HG02852 (cell line): Measurements from ENCODE around the gene BMAL1.

Experiments used
- ATAC-seq: cut with Tn5 transposase; IDR thresholded peaks from one replicate; pipeline ENCODE4 v1.9.1; 2021; ENCODE audit warnings: mild to moderate bottlenecking, moderate library complexity; ENCODE audit not compliant: unreplicated experiment

The BMAL1 gene

DNA sequence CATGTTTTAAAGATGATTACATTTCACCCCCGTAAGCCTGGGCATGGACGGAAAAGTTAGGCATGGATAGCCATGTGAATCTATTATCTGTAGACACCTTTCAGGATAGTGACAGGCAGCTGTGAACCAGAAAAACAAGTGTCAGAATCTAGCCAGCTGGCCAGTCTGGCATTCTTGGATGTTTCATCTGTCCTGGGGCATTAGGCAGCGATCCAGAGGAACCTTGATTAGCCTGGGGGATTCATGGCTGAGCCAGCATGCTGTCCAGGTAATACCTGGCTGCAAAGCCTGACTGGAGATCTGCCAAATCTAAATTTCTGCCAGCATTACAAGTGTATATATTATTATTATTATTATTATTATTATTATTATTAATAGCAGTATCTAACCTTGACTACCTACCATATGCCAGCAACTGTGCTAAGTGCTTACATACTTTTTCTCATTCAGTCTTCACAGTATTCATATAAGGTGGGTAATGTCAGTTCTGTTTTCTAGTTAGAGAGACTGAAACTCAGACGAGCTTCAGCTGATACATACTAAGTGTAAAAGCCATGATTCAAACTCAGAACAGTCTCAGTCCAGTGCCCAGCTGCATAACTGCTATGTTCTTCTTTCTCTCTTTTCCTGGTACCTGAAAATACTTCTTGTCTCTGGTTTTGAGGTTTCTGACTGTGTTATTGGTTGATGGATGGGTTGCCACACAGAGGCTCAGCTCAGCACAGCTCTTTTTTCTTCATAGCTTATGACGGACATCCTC is 12.8 kb downstream of the BMAL1 start:
- ATAC-seq: no peak

DNA sequence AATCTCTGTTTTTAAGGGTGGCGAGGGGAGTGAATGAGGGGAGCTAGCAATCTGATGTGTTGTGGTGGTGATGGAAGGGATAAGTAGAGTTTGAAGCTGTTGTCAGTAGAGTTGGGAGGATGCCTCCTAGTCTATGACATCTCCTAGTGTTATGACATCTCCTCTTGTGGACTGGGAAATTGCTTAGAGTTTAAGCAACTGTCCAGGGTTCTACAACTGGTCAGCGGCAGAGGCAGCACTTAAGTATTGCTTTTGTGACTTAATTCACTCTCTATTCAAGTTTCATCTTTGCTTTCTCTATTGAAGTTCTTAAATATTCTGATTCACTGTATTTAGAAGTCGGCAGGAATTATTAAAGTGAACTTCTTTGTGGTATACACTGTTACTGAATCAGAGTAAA is 13.8 kb downstream of the BMAL1 start:
- no peak for ATAC-seq

DNA sequence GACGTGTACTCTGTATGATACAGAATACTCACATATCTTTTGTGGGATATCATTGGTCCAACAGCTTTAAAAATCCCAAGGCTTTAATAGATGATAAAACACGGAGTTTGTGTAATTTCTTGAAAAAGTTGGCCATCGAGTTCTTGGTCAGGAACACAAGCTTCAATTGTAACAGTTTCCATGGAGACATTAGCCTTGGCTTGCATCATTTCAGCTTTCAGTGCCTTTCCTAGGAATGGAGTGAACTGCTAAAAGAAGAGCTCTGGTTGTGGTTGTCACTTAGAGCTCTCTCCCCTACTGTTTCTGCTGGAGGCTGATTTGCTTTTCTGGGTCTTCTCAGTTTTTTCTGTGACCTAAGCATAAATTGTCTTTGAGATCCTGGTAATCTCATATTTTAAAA is 14.2 kb downstream of the BMAL1 start:
- no peak for ATAC-seq

DNA sequence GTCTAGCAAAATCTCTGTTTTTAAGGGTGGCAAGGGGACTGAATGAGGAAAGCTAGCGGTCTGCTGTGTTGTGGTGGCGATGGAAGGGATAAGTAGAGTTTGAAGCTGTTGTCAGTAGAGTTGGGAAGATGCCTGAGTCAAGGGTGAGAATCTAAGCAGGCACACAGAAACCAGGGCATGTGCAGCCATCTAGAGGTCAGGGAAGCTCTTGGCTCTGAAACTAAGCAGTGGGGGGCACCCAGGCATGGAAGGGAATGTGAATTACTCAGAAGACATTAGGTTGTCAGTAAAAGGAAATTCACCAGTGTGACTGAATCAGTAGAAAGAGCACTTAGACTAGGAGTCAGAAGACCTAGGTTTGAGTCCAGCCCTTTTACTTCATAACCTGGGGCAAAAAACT is 15.4 kb downstream of the BMAL1 start:
- ATAC-seq: no peak

DNA sequence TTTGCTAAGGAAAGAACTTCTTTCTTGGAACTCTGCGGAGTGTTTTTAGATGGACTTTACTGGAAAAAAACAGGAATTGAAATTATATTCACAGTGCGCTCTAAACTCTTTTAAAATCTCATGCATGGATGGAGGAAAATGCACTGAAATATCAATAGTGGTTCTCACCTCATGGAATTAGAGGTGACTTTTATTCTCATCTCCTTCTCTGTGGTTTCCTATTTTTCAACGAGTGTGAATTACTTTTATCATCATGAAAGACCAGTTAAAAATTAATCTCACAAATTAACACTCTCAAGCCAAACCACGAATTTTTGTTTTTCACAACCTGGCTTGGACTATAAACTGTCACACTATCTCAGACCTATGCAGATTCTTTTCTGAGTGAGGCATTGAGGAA is 16.6 kb downstream of the BMAL1 start:
- ATAC-seq: no peak

DNA sequence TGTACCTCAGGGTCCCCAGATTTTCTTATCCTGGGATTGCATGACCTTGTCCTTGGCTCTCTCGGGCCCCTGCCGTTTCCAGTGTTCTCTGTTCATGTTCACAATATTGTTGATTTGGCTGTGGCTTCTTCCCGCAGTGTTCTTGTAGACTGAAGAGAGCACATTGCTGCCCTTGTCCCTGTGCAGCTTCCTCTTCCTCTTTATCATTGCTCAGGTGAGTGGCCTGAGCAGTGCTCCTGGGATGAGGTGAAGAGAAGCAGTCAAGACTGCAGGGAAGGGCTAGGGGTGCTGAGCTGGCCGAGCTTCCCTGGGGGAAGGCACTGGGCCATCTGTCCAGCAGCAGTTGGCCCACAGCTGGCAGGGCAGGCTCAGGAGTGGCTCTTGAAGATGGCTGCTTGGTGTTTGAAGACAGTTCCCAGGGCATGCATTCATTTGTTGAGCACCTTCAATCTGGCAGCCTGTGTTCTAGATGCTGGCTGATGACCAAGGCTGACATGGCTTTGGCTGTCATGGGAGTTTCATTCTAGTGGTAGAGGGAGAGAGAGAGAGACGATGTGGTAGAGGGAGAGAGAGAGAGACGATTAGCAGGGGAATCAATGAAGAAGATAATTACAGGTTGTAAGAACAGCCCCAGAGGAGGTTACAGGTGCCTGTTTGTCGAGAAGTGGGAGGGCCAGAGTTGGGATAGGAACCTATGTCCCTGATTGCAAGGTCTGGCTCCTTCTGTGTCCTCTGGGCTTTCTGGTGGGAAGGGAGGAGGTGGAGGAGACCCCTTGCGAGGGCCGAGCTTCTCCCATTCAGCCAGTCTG is 17.4 kb downstream of the BMAL1 start:
- no peak for ATAC-seq

DNA sequence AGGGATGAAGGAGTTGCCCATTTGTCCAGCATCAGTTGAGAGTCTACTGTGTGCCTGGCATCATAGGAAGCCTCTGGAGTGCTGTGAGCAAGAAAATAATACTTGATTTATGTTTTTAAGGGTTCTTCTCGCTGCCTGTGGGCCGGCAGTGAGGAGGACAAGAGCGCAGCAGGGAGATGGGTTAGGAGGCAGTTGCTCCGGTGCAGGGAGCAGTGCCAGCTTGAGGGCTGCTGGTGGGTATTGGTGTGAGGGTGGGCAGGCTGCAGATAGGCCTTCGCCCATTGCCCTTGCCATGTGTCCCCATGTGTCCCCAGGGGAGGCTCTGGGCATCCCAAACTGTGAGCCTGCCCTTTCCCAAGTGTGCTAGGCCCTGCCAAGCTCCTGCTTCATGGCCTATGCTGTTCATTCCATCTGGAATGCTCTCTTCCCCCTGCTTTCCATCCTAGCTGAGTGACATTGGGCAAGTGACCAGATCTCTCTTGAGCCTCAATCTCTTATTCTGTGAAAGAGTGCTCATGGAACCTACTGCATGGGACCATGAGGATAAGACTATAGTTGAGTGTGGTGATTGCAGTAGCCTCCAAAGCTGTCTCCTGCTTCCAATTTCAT is 19.8 kb downstream of the BMAL1 start:
- ATAC-seq: no peak

DNA sequence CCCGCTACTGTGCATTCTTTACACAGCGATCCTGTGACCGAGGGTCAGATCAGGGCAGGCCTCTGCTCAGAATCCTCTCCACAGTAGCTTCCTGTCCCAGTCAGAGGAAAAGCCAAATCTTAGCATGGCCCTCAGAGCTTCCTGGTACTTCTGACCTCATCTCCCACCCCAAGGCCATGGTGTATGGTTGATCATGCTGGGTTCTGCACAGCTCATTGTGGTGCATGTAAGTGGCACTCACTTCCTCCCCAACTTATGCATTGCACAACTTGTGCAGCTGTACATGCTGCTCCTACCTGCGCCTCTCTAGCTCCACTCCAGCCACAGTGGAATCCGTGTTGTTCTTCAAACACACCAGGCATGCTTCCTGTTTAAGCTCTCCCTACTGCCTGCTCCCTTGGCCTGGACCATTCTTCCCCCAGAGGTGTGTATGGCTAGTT is 20.3 kb downstream of the BMAL1 start:
- ATAC-seq: no peak

DNA sequence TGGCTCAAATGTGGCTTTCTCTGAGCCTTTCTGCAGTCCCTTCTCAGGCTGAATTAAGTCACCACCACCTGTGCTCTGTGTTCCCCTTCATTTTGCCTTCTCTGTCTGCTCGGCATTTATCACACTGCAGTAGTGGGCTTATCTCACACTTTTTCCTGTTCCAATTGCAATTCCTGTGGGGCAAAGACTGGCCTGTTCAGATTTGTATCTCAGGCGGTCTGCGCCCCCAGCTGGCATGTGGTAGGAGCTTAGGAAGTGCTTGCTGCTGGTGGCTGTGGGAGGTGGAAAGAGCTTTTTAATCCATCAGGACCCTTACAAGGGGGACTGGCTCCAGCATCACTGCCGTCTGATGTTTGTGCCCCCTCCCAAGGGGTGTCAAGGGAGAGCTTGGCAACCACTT is 21.2 kb downstream of the BMAL1 start:
- no peak for ATAC-seq

DNA sequence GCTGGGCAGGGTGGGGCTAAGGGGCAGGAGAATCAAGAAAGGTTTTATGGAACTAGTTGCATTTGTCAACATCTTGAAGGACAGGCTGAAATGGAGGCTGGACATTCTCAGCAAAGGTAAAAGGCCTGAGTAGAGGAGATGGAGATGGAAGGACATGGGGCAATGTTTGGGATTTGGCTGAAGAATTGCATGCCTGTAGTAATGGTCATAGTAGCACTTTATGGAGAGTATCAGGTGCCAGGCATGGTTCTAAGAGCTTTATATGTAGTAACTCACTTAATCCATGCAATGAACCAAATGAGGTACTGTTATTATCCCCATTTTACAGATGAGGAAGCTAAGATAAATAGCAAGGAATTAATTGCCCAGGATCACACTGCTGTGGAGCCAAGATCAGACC is 23.9 kb downstream of the BMAL1 start:
- ATAC-seq: no peak

DNA sequence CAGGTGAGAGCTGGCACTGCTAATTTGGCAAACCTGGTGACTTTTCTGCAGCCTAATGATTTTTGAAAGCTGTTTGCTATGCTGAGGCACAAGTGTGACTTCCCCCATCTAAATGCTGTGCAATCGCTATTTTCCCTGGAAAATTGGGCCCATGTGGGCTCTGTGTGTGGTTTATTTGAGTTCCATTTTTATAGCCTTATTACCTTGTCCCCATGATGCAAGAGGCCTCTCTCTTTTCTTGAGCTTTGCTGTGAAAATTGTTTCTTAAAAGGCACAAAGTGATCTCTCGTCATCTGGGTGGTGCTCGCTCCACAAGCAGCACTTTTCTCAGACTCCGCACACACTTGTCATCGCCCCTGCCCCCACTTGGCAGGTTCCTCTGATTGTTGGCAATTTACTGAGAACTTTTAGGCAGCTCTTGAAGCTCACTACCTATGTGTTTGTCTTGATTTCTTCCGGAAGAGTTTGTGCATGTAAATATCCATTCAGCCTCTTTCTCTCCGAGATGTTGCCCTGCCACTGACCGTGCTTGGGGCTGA is 24.9 kb downstream of the BMAL1 start:
- ATAC-seq: no peak

DNA sequence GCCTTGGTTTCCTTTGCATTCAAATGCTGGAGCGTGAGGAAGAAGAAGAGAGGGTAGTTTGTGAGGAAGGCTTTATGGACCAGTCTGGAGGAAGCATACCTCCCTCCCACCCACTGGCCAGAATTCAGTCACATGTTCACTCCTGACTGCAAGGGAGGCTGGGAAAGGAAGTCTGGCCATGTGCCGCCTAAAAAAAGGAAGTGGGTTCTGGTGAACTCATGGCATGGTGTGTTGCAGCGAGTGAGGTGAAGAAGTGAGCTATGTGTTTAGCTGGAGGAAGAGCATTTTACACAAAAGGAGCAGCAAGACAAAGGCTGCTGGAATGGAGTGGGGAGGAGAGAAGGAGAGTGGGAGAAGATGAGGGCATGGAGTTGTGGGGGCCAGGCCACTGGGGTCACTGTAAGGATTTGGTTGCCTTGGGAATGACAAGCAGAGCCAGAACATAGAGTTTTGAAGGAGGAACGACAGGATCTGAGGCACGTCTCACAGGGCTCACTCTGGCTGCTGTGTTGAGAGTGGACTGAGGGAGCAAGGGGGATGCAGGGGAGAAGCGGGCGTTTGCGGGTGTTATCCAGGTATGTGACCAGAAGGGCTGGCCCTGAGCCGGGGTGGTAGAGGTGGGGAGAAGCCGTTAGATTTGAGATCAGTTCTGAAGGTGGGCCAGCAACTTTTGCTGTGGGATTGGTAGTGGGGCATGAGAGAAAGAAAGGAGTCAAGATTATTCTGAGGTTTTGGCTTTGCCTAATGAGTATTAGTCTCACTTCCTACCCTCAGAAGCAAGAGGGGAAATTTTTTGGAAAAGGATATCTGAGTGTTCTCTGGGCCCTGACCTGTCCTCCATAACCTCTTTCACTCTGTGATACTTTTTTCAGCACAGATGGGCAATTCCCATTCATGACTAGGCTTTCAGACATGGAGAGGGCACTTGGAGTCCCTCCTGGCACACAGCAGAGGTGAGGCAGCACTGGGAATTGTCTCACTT is 26.4 kb downstream of the BMAL1 start:
- no peak for ATAC-seq

DNA sequence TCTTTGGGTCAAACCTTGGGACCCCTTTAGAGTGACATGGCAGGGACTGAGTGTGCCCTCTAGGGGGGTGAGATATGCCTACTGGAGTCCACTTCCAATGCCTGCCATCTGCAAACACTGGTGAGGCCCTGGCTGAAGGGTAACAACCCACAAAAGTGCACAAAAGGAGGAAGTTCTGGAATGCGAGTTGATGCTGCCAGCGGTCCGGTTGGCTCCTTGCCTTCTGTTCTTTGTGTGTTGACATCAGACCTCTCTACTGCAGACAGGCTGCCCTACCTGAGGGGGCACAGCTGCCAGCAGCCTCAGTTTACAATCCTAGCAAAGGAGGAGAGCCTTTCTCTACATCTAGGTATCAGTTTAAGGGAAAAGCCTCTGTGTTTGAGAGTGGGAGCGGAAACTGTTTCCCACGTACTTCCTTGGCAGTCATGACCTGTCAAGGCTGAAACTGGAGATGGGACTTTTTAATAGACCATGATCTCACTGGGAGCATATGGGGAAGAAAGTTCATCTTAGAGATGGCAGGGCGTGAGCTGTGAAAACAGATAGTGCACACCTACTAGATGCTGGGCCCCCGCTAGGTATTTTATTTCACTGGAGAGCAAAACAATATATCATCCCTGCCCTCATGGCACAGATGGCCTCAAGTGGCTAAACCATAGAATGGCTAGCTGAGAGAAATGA is 27.2 kb downstream of the BMAL1 start:
- no peak for ATAC-seq

DNA sequence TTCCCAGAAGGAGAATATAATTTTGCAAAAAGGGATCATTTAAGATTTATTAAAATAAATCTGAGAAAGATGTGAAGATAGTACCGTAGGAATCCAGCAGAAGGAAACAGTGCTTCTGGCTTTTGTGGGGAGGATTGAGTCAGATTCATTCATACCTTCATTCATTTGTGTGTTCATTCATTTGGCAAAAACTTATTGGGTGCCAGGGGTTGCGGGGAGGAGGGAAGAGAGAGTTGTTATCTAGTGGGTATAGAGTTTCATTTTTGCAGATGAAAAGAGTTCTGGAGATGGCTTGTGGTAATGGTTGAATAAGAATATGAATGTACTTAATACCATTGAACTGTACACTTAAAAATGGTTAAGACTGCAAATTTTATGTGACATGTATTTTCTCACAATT is 31.1 kb downstream of the BMAL1 start:
- no peak for ATAC-seq

DNA sequence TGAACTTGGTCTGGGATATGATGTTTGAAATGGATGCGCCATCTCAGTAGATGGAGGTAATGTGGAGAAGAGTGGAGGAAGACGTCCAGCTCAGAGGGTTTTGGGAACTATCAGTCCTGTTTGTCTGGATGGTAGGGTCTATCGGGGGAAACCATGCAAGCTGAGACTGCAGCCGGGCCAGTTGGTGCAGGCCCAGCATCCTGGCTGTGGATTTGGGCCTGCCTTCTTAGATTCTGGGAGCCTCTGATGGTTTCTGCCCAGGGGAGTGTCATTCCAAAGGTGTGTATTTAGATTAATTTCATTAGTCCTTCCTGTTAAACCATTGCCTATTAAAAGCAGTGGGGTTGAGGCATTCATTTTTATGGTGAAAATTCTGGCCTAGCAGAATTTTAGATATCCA is 31.6 kb downstream of the BMAL1 start:
- ATAC-seq: no peak

DNA sequence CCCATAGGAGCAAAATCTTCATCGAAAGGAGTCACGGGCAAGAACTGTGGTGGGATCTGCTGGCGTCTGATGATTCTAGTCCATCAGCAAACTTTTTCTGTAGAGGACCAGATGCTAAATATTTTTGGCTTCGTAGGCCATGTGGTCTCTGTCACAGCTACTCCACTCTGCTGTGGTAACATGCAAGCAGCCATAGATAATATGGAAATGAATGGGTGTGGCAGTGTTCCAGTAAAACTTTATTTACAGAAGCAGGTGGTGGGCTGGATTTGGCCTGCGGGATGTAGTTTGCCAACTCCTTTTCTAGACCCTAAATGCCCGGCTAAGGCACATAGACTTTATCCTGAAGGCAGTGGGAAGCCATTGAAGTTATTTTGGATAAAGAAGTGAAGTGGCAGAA is 32.9 kb downstream of the BMAL1 start:
- ATAC-seq: no peak

DNA sequence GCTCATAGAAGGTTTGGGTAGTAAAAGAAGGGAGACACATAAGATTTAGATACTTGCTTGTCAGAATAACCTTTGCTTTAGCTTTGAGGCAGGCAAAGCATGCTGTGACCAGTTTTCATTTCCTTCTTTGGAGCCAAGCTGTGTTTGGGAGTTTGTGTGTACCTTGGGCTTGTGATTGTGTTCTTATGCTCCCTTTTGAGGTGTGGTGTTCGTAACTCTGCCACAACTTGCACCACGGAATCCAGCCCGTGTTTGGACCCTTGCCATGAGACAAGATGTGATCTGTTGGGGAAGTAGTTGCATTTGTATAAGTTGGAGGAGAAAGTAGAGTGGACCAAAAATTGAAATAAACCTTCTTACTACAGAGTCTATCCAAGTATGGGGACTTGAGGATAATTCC is 34.0 kb downstream of the BMAL1 start:
- ATAC-seq: no peak

DNA sequence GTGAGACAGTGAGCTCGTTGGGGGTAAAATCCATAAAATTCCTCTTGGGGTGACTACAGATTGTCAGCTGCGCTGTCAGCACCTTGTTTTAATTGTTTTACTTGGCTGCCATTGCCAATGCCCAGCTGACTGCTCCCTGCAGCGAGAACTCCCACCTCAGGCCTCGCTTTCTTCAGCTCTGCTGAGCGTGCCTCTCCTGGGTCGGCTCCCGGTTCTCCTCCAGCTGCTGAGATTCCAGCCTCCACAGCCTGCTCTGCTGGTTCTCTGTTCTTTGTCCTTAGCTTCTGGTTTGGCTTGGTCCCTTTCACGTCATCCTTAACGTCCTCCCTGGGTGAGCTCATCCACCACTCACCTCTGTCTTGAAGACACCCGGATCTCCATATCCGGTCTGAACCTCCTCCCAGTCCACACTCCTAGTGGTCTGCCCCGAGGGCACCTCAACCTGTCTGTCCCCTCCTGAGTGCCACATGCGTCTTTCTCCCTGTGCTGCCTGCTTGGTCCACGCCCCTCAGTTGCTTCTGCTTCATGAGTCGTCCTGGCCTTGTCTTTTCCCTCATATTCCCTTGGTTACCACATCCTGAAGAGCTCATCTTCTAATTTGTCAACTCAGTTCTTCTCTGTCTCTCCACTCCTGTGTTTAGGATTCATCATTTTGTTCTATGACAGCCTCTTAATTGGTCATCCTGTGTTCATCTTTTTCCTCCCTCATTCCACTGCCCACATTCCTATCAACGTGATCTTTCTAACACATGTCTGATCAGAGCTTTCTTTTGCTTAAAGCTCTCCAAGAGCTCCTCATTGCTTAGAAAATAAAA is 35.6 kb downstream of the BMAL1 start:
- ATAC-seq: no peak
